Pancreas (tissue), 10 donors: Measurements from ENCODE around the gene GCG. TPM values are rescaled to one million over a fixed set of nuclear protein-coding genes. Genes with fewer than 3 reads are reported as not detected.

Source experiments
- ATAC-seq, 4 donors: fragments of 200-7000 bp; cut with Tn5 transposase; one replicate each; pipeline versions ENCODE4 v1.8.0 to v1.9.1; 2020; ENCODE audit warnings: mild to moderate bottlenecking in 4 of 4, moderate library complexity in 4 of 4
- DNase-seq, 6 donors: peaks; one replicate each; pipeline ENCODE4 v3.0.0-alpha.2; 2020
- FAIRE-seq: peaks from 2 replicates; lab custom pipeline; 2012; peaks lifted over from hg19 to GRCh38; lab: Jason Lieb, UNC
- H3K27ac ChIP-seq, 4 donors: fragments of 200-600 bp; sonication (generic); 1 replicate in 3 of 4; 2 replicates in 1 of 4; pipeline versions ENCODE4 v1.5.0 to v1.8.0; 2020
- H3K27me3 ChIP-seq, 4 donors: fragments of 200-600 bp; one replicate each; pipeline ENCODE4 v1.8.0; 2021
- H3K36me3 ChIP-seq, 3 donors: fragments of 200-600 bp; sonication (generic) in 1 of 3; one replicate each; pipeline versions ENCODE4 v1.5.0 to v1.8.0; 2020 to 2021
- H3K4me1 ChIP-seq, 3 donors: fragments of 200-600 bp; one replicate each; pipeline ENCODE4 v1.8.0; 2021
- H3K4me3 ChIP-seq, 4 donors: fragments of 200-600 bp; sonication (generic) in 2 of 4; one replicate each; pipeline versions ENCODE4 v1.5.0 to v1.8.0; 2020 to 2021
- H3K9me3 ChIP-seq, 4 donors: fragments of 200-600 bp; one replicate each; pipeline ENCODE4 v1.8.0; 2021
- CTCF ChIP-seq, 4 donors: fragments of 200-600 bp; sonication (generic) in 3 of 4; IDR thresholded peaks; one replicate each; pipeline versions ENCODE4 v1.5.0 to v1.8.0; 2021; ENCODE audit warnings: antibody characterized with exemption in 4 of 4
- WGBS, 2 donors: extraction: QIAGEN DNeasy Blood & Tissue Kit; methylation state at CpG; one replicate each; pipeline ENCODE4 v1.1.7; 2013; 5-methylcytosine and 5-hydroxymethylcytosine counted together
- intact Hi-C, 3 donors: fragments of 100-400 bp; cut with DNase I; formaldehyde crosslinking; loops; one replicate each; pipeline versions ENCODE4 v1.11.1 to v1.14.2; 2022
- polyA plus RNA-seq, 2 donors: library from polyadenylated mRNA; stranded (reverse); fragments of 200-250 nt; gene quantifications; one replicate each; pipeline ENCODE4 v1.2.3, GENCODE V29; 2013
- total RNA-seq, 6 donors: library from RNA; stranded (reverse); fragmentation: NEBNext Ultra II Directional in 4 of 6; extraction: Animal tissue kit (Norgen Biotek cat#: 25700) in 4 of 6; gene quantifications; one replicate each; pipeline versions ENCODE4 v1.2.1 to v1.2.4, GENCODE V29; 2021 to 2023
- donor health status: healthy with polysubstance abuse.
- donor health status: DM: no; HTN: no; CAD: no; lungs with moderate emphysema.
- donor health status: DM: no; HTN: no; CAD: no.
- donor health status: control.
- donor health status: control.
- donor health status: Bipolar disorder and iron deficiency.
- donor health status: DM: yes; HTN: yes; CAD: no.
- donor health status: DM: no; HTN: no; CAD: no.
- donor health status: DM: no; HTN: no; CAD: no.
- donor health status: DM: yes; HTN: yes; CAD: no.

Gene GCG
- total and polyA plus RNA-seq, 8 donors, result 92.8 to 9,451 (median 384) TPM

GRCh38 chr2:162125138-162125537 is 26.9 kb downstream of the GCG start:
- Histone ChIP-seq H3K4me3 (no peak overlapping the region), H3K4me1 (no peaks in the 10 kb centered on the region), H3K9me3 (no peaks in the 10 kb centered on the region), H3K27ac (no peak overlapping the region), H3K36me3 (no peaks in the 10 kb centered on the region), H3K27me3 (no peaks in the 10 kb centered on the region)
- ATAC-seq (no peak), FAIRE-seq (no peak), DNase-seq (no peak)
- TF ChIP-seq CTCF (IDR thresholded peaks at IDR 0.05), result no peak
- intact Hi-C loops, result loop anchor here in 2 of 3 donors (5.0 to 10.0 kb wide), 2 partner anchors 120 to 123 kb away; no protein-coding TSS in a partner anchor
- WGBS, 2 donors, result 74% methylated on average over 2 of the region's 2 CpGs

GRCh38 chr2:162123806-162124758 is 28.0 kb downstream of the GCG start:
- peak in 3 of 4 donors; percentile 66 to 82 (median 77) for ATAC-seq
- peak; percentile 98 for FAIRE-seq
- Histone ChIP-seq H3K27ac (no peak overlapping the region), H3K27me3 (no peaks in the 10 kb centered on the region), H3K9me3 (no peaks in the 10 kb centered on the region), H3K4me1 (no peaks in the 10 kb centered on the region), H3K36me3 (no peaks in the 10 kb centered on the region), H3K4me3 (no peak overlapping the region)
- no peak for DNase-seq
- peak; percentile 63 to 82 (median 72) for TF ChIP-seq CTCF (IDR thresholded peaks at IDR 0.05)
- WGBS, 2 donors, result 21% methylated on average over 9 of the region's 9 CpGs
- intact Hi-C loops, result loop anchor here in 1 of 3 donors (10.0 kb wide), 1 partner anchor 119 kb away; no protein-coding TSS in a partner anchor

GRCh38 chr2:162118166-162119031 is 33.6 kb downstream of the GCG start:
- Histone ChIP-seq H3K27ac (no peak overlapping the region), H3K9me3 (no peaks in the 10 kb centered on the region), H3K27me3 (no peaks in the 10 kb centered on the region), H3K4me3 (no peak overlapping the region), H3K4me1 (no peaks in the 10 kb centered on the region), H3K36me3 (no peaks in the 10 kb centered on the region)
- ATAC-seq, result peak in 3 of 4 donors; percentile 20 to 35 (median 33)
- intact Hi-C loops, result loop anchor here in 2 of 3 donors (5.0 kb wide), 2 partner anchors 111 to 121 kb away; no protein-coding TSS in a partner anchor
- DNase-seq, result no peak
- WGBS, 2 donors, result 54 to 60% methylated on average over 7 of the region's 7 CpGs
- no peak for FAIRE-seq
- TF ChIP-seq CTCF (IDR thresholded peaks at IDR 0.05), result no peak

- no peak for TF ChIP-seq CTCF (IDR thresholded peaks at IDR 0.05)
- ATAC-seq (no peak), DNase-seq (no peak), FAIRE-seq (no peak)
- H3K4me3 ChIP-seq, result no peak overlapping the region
- no peak overlapping the region for H3K27ac ChIP-seq
- no peaks in the 10 kb centered on the region for H3K4me1 ChIP-seq
- H3K36me3 ChIP-seq, result no peaks in the 10 kb centered on the region
- H3K9me3 ChIP-seq, result no peaks in the 10 kb centered on the region
- H3K27me3 ChIP-seq, result no peaks in the 10 kb centered on the region
- intact Hi-C loops, result loop anchor here in 2 of 3 donors (5.0 kb wide), 2 partner anchors 109 to 119 kb away; no protein-coding TSS in a partner anchor
These were observed 35.7 kb downstream of the GCG start for GRCh38 chr2:162116352-162116751.
